ENCODE data around the gene CDX2. TPM values are rescaled to one million over a fixed set of nuclear protein-coding genes. Genes with fewer than 3 reads are reported as not detected.

CDX2 gene, protein sequence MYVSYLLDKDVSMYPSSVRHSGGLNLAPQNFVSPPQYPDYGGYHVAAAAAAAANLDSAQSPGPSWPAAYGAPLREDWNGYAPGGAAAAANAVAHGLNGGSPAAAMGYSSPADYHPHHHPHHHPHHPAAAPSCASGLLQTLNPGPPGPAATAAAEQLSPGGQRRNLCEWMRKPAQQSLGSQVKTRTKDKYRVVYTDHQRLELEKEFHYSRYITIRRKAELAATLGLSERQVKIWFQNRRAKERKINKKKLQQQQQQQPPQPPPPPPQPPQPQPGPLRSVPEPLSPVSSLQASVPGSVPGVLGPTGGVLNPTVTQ
- total RNA-seq, result not detected

DNA sequence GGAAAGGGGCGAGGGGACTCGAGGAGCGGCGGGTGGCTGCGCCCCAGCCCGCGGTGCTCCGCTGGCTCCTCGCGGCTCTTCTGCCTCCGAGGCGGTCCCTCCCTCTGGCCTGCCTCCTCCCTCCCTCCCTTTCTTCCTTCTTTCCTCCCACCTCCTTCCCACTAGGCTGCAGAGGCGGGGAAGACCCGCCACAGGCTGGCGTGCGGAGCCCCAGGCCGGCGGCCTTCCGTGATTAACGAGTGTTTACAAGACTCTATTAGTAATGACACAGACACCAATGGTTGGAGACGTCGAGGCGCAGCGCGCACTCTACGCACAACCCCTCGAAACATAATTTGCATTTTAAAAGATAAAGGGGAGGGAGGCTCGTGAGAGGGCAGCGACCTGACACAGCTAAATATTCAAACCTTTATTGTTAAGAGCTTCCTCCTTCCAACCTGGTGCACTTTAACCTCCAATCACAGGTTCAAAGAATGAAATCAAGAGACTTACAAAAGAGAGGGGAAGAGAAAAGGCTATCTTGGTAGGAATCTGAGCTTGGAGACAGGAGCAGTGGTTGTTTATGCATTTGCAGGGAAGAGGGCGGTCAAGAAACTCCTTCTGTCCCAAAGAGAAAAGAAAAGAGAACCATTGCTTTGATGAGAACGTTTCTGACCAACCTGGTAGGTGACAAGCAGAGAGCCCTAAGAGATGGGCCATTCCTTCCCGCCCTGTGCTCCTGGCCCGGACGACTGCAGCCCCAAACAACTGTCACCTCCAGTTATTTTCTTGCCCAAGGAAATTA lies at the start of gene CDX2:
Gene CDX2 (minus strand): TSS at position 234 of the 784 bp plus-strand sequence. CDS start 309 bp downstream, outside the sequence.
- no peak within 1 kb of the TSS for H3K27ac ChIP-seq
- no peaks in the 10 kb centered on the region for H3K36me3 ChIP-seq
- peak within 1 kb of the TSS; percentile 26 for H3K4me3 ChIP-seq
- peaks cover 100% of the 10 kb centered on the region for H3K27me3 ChIP-seq
- TF ChIP-seq, protein P1, sequence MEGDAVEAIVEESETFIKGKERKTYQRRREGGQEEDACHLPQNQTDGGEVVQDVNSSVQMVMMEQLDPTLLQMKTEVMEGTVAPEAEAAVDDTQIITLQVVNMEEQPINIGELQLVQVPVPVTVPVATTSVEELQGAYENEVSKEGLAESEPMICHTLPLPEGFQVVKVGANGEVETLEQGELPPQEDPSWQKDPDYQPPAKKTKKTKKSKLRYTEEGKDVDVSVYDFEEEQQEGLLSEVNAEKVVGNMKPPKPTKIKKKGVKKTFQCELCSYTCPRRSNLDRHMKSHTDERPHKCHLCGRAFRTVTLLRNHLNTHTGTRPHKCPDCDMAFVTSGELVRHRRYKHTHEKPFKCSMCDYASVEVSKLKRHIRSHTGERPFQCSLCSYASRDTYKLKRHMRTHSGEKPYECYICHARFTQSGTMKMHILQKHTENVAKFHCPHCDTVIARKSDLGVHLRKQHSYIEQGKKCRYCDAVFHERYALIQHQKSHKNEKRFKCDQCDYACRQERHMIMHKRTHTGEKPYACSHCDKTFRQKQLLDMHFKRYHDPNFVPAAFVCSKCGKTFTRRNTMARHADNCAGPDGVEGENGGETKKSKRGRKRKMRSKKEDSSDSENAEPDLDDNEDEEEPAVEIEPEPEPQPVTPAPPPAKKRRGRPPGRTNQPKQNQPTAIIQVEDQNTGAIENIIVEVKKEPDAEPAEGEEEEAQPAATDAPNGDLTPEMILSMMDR (IDR thresholded peaks at IDR 0.05), result no peak
- TF ChIP-seq EP300 (IDR thresholded peaks at IDR 0.05), result no peak
- no peak for TF ChIP-seq POLR2AphosphoS5 (IDR thresholded peaks at IDR 0.05)
- no peak for TF ChIP-seq POLR2A (IDR thresholded peaks at IDR 0.05)
- H3K9me3 ChIP-seq, result no peaks in the 10 kb centered on the region
- WGBS, result 7% methylated on average over 25 of the region's 34 CpGs
- H3K4me1 ChIP-seq, result peaks cover 30% of the 10 kb centered on the region
- DNase-seq (ENCODE audit: low spot score in 2 of 2), result peak in 1 of 2 donors; percentile 59

DNA sequence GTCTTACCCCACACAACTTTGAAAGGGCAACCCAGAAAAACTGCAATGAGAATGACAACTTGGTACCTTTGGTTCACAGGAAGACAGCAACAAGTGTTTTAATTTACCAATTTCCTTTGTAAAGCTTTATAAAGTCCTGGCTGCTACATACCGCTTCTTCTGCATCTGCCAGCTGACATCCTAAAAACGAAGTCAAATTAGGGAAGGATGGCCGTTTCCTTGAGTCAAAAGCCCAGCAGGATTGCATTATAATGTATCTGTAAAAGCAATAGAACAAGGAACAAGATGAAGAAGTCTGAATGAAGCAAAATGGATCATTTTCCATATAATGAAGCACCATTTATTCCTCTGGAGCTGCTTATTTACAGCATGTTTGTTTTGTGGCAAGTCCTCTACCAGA lies 45.2 kb upstream of the CDX2 start:
- Histone ChIP-seq H3K27ac (no peak overlapping the region), H3K4me1 (no peaks in the 10 kb centered on the region), H3K4me3 (no peak overlapping the region), H3K36me3 (no peaks in the 10 kb centered on the region), H3K9me3 (no peaks in the 10 kb centered on the region), H3K27me3 (peaks cover 21% of the 10 kb centered on the region)
- 32% methylated on average over 3 of the region's 3 CpGs for WGBS
- no peak for DNase-seq (ENCODE audit: low spot score in 2 of 2)
- TF ChIP-seq, protein P1 (IDR thresholded peaks at IDR 0.05), result no peak
- TF ChIP-seq POLR2AphosphoS5 (IDR thresholded peaks at IDR 0.05) (no peak), POLR2A (IDR thresholded peaks at IDR 0.05) (no peak), EP300 (IDR thresholded peaks at IDR 0.05) (no peak)

DNA sequence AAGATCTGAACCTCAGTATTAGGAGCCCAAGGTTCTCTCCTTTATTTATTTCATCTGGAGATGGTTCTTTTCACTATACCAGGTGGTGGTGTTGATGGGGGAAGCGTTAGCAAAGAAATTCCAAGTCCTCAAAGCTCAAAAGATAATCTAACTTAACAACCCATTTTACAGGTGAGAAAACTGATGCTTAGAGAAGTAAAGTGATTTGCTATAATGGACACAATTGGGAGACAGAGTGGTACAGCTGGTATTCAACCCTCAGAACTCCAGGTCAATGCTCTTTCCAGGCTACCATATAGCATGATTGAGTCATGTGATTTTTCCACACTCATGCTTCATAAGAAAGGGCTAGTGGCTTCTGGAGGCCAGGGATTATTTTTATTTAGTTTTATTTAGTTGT lies 44.4 kb upstream of the CDX2 start:
- Histone ChIP-seq H3K36me3 (no peaks in the 10 kb centered on the region), H3K4me1 (no peaks in the 10 kb centered on the region), H3K9me3 (no peaks in the 10 kb centered on the region), H3K27ac (no peak overlapping the region), H3K27me3 (peaks cover 21% of the 10 kb centered on the region), H3K4me3 (no peak overlapping the region)
- 88% methylated on average over 1 of the region's 1 CpG for WGBS
- no peak for TF ChIP-seq POLR2A (IDR thresholded peaks at IDR 0.05)
- TF ChIP-seq, protein P1 (IDR thresholded peaks at IDR 0.05), result no peak
- TF ChIP-seq POLR2AphosphoS5 (IDR thresholded peaks at IDR 0.05), result no peak
- no peak for TF ChIP-seq EP300 (IDR thresholded peaks at IDR 0.05)
- DNase-seq (ENCODE audit: low spot score in 2 of 2), result no peak

DNA sequence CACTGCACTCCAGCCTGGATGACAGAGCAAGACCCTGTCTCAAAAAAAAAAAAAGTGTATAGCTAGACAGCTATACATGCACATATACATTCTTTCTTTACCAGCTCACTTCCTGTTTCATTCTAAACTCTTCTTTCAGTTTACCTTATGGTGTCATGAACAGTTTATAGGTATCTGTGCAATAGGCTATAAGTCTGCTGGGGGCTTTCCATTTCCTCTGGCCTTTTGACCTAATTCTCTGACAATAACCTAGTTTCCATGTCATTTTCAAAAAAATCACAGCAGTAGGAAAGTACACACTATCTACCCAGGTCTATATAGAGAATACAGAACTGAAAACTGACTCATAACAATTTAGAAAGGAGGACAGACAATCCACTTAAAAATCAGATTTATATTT lies 43.8 kb upstream of the CDX2 start:
- H3K4me1 ChIP-seq, result no peaks in the 10 kb centered on the region
- no peaks in the 10 kb centered on the region for H3K9me3 ChIP-seq
- H3K36me3 ChIP-seq, result no peaks in the 10 kb centered on the region
- H3K27me3 ChIP-seq, result peaks cover 21% of the 10 kb centered on the region
- TF ChIP-seq EP300 (IDR thresholded peaks at IDR 0.05), result no peak
- TF ChIP-seq, protein P1 (IDR thresholded peaks at IDR 0.05), result no peak
- H3K4me3 ChIP-seq, result no peak overlapping the region
- DNase-seq (ENCODE audit: low spot score in 2 of 2), result no peak
- H3K27ac ChIP-seq, result no peak overlapping the region

DNA sequence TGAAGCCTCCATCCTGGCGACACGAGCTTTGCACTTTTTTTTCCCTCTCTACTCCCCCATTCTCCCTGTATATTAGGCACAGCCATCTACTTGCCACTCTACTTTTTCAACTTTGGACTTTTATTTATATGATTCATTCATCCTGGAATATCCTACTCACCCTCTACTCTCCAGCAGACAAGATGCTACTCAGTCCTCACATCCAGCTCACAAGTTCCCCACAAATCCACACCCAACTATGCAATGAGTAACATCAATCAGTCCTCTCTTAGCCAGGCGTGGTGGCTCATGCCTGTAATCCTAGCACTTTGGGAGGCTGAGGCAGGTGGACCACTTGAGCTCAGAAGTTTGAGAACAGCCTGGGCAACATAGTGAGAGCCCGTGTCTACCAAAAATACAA lies 43.3 kb upstream of the CDX2 start:
- Histone ChIP-seq H3K4me1 (no peaks in the 10 kb centered on the region), H3K4me3 (no peak overlapping the region), H3K36me3 (no peaks in the 10 kb centered on the region), H3K27ac (no peak overlapping the region), H3K9me3 (no peaks in the 10 kb centered on the region), H3K27me3 (peaks cover 21% of the 10 kb centered on the region)
- TF ChIP-seq EP300 (IDR thresholded peaks at IDR 0.05) (no peak), POLR2AphosphoS5 (IDR thresholded peaks at IDR 0.05) (no peak), POLR2A (IDR thresholded peaks at IDR 0.05) (no peak)
- TF ChIP-seq, protein P1 (IDR thresholded peaks at IDR 0.05), result no peak
- no peak for DNase-seq (ENCODE audit: low spot score in 2 of 2)
- 81% methylated on average over 4 of the region's 4 CpGs for WGBS

Data from suprapubic skin (tissue), 4 donors.